Endothelial cell of umbilical vein (primary cell): Measurements from ENCODE around the gene HTR3D. TPM values are rescaled to one million over a fixed set of nuclear protein-coding genes. Genes with fewer than 3 reads are reported as not detected.

ENCODE experiments used
- BruUV-seq: library from RNA; stranded (reverse); fragments of 400-500 nt; replicated peaks from 2 replicates; lab custom pipeline; 2021; lab: Mats Ljungman, UMichigan
- CTCF ChIA-PET: fragments of 300-600, 350-600 bp; sonication (Branson Sonifier 250); formaldehyde crosslinking; loops from one replicate; lab custom pipeline; 2021; ENCODE audit warnings: antibody characterized with exemption, inconsistent platforms; lab: Charles Lee
- POLR2A ChIA-PET: fragments of 300-600, 350-600 bp; sonication (Branson Sonifier 250); formaldehyde crosslinking; loops from one replicate; lab custom pipeline; 2021; ENCODE audit warnings: antibody characterized with exemption, inconsistent platforms; lab: Charles Lee
- DNase-seq: peaks from one replicate; pipeline ENCODE4 v3.0.0-alpha.2; 2011; ENCODE audit warnings: low read depth, low spot score
- FAIRE-seq: peaks from 2 replicates; lab custom pipeline; 2011; peaks lifted over from hg19 to GRCh38; lab: Jason Lieb, UNC
- H2AFZ ChIP-seq: 2 replicates; pipeline ENCODE4 v1.6.0; 2012; ENCODE audit warnings: low read depth, low read length, control low read depth, inconsistent platforms
- H3K27ac ChIP-seq: 2 replicates; pipeline ENCODE4 v1.5.1; 2011; ENCODE audit warnings: low read depth, mild to moderate bottlenecking, control low read depth, low read length, moderate library complexity; ENCODE audit not compliant: insufficient read depth
- H3K27me3 ChIP-seq, 2 experiments: 2 replicates each; pipeline versions ENCODE4 v1.6.0 to v1.6.1; 2011; ENCODE audit warnings: low read length in 2 of 2, mixed read lengths in 1 of 2; ENCODE audit not compliant: control insufficient read depth in 2 of 2, insufficient read depth in 2 of 2
- H3K36me3 ChIP-seq, 2 experiments: 2 replicates in 1 of 2; 3 replicates in 1 of 2; pipeline ENCODE4 v1.5.1; 2011; ENCODE audit warnings: low read length in 2 of 2, mild to moderate bottlenecking in 1 of 2, moderate library complexity in 1 of 2; ENCODE audit not compliant: control insufficient read depth in 2 of 2, insufficient read depth in 2 of 2; ENCODE audit errors: extremely low read depth in 1 of 2
- H3K4me1 ChIP-seq: 3 replicates; pipeline ENCODE4 v1.5.1; 2011; ENCODE audit warnings: mild to moderate bottlenecking, low read length; ENCODE audit not compliant: control insufficient read depth, insufficient read depth; ENCODE audit errors: extremely low read depth
- H3K4me2 ChIP-seq: 2 replicates; pipeline ENCODE4 v1.6.1; 2011; ENCODE audit warnings: low read length, control low read depth, mixed read lengths; ENCODE audit not compliant: insufficient read depth
- H3K4me3 ChIP-seq, 3 experiments: fragments of 200-600 bp in 1 of 3; sonication (generic), shearing (Covaris generic) in 1 of 3; replicated peaks in 1 of 3; 2 replicates each; pipeline ENCODE4 v1.5.1; 2011 to 2016; ENCODE audit warnings: control low read depth in 3 of 3, low read length in 3 of 3, mild to moderate bottlenecking in 2 of 3, inconsistent platforms in 1 of 3, low read depth in 1 of 3, moderate library complexity in 1 of 3; ENCODE audit not compliant: insufficient read depth in 1 of 3
- H3K79me2 ChIP-seq: 2 replicates; pipeline ENCODE4 v1.6.0; 2012; ENCODE audit warnings: low read length, inconsistent platforms; ENCODE audit not compliant: control insufficient read depth, insufficient read depth
- H3K9ac ChIP-seq: replicated peaks from 2 replicates; pipeline ENCODE3; 2011; ENCODE audit warnings: low read length, control low read depth; ENCODE audit not compliant: insufficient read depth; ENCODE audit errors: extremely low read depth
- H3K9me1 ChIP-seq: replicated peaks from 3 replicates; pipeline ENCODE4 v1.6.0; 2011; ENCODE audit warnings: mild to moderate bottlenecking, low read length; ENCODE audit not compliant: control insufficient read depth, insufficient read depth; ENCODE audit errors: extremely low read depth
- H3K9me3 ChIP-seq: replicated peaks from 2 replicates; pipeline ENCODE4 v1.5.1; 2012; ENCODE audit warnings: low read length, inconsistent platforms; ENCODE audit not compliant: control insufficient read depth, insufficient read depth
- H4K20me1 ChIP-seq: replicated peaks from 2 replicates; pipeline ENCODE3; 2011; ENCODE audit warnings: mild to moderate bottlenecking, low read length; ENCODE audit not compliant: control insufficient read depth, insufficient read depth; ENCODE audit errors: extremely low read depth
- CTCF ChIP-seq, 2 donors: IDR thresholded peaks; 1 replicate in 1 of 2; 2 replicates in 1 of 2; pipeline ENCODE4 v1.5.1; 2011; ENCODE audit warnings: low read length in 2 of 2, mild to moderate bottlenecking in 2 of 2, moderate library complexity in 2 of 2, control low read depth in 1 of 2, inconsistent platforms in 1 of 2, low read depth in 1 of 2; ENCODE audit not compliant: insufficient read depth in 1 of 2; ENCODE audit errors: extremely low read depth in 1 of 2
- EZH2 ChIP-seq: IDR thresholded peaks from 2 replicates; pipeline ENCODE4 v1.6.1; 2012; ENCODE audit warnings: borderline replicate concordance, low read depth, mild to moderate bottlenecking, moderate library complexity, low read length, inconsistent platforms; ENCODE audit not compliant: severe bottlenecking
- FOS ChIP-seq: IDR thresholded peaks from 2 replicates; pipeline ENCODE4 v1.6.1; 2011; ENCODE audit warnings: mild to moderate bottlenecking, low read length, moderate library complexity, borderline replicate concordance; ENCODE audit not compliant: insufficient read depth
- GATA2 ChIP-seq: IDR thresholded peaks from 2 replicates; pipeline ENCODE4 v1.7.0; 2011; ENCODE audit warnings: low read depth, mild to moderate bottlenecking, moderate library complexity, mixed read lengths, low read length; ENCODE audit not compliant: insufficient read length, insufficient read depth
- JUN ChIP-seq: IDR thresholded peaks from 2 replicates; pipeline ENCODE4 v1.6.1; 2011; ENCODE audit warnings: borderline replicate concordance, low read depth; ENCODE audit not compliant: insufficient read length, insufficient read depth
- MAX ChIP-seq: IDR thresholded peaks from 2 replicates; pipeline ENCODE4 v1.6.1; 2011; ENCODE audit not compliant: insufficient read depth, insufficient read length
- MYC ChIP-seq: IDR thresholded peaks from one replicate; pipeline ENCODE4 v1.6.1; 2011; ENCODE audit warnings: mild to moderate bottlenecking, low read depth, low read length
- POLR2A ChIP-seq: IDR thresholded peaks from 2 replicates; pipeline ENCODE4 v1.6.1; 2012; ENCODE audit warnings: low read depth, mild to moderate bottlenecking, control low read depth, low read length
- POLR2AphosphoS5 ChIP-seq: IDR thresholded peaks from 2 replicates; pipeline ENCODE4 v1.6.1; 2012; ENCODE audit warnings: low read depth, mild to moderate bottlenecking, control low read depth, low read length, moderate library complexity; ENCODE audit not compliant: insufficient read depth
- dilution Hi-C: fragments of 300-500 bp; cut with MboI; formaldehyde crosslinking; loops from one replicate; pipeline ENCODE4 v1.15.0; 2019; ENCODE audit warnings: low sequenced_read_pairs; ENCODE audit not compliant: extremely low pct_ligation_motif_present
- intact Hi-C: fragments of 100-400 bp; cut with micrococcal nuclease; formaldehyde crosslinking; loops from one replicate; pipeline ENCODE4 v1.10.0; 2022
- polyA plus RNA-seq, 4 experiments: library from polyadenylated mRNA; depleted of rRNA in 3 of 4; stranded (reverse) in 3 of 4; unstranded in 1 of 4; fragments of >200 nt; gene quantifications; 2 replicates each; pipeline versions ENCODE4 v1.2.1 to v1.2.3, GENCODE V29; 2011 to 2012; ENCODE audit warnings: missing spikeins in 1 of 4
- total RNA-seq: library from RNA; stranded (reverse); gene quantifications from 2 replicates; pipeline ENCODE4 v1.2.3, GENCODE V29; 2021

HTR3D gene
- total and polyA plus RNA-seq, 2 donors (not counting 3 experiments of a cell fraction or from before 2014, with no cell fraction given): not detected

GRCh38 chr3:184015381-184016019 is 16.0 kb upstream of the HTR3D start:
- intact Hi-C loops: loop anchor here (2.0 to 5.0 kb wide), 4 partner anchors 119 to 547 kb away; partner anchors contain the start of genes AP2M1 and EIF2B5
- H3K36me3 ChIP-seq: no peaks in the 10 kb centered on the region
- H3K27ac ChIP-seq: no peak overlapping the region
- peaks cover 7% of the 10 kb centered on the region for H3K4me1 ChIP-seq
- no peaks in the 10 kb centered on the region for H3K9me1 ChIP-seq
- DNase-seq (no peak), FAIRE-seq (no peak)
- H3K4me2 ChIP-seq: no peak overlapping the region
- peaks cover 2% of the 10 kb centered on the region for H3K79me2 ChIP-seq
- peaks cover 0 to 2% of the 10 kb centered on the region in 2 experiments for H3K27me3 ChIP-seq
- no peak overlapping the region for H3K9ac ChIP-seq
- ChIA-PET POLR2A (interaction anchor here (0.6 to 0.7 kb wide), 2 partner anchors 53 to 117 kb away, joined by 3 to 4 read pairs; no protein-coding TSS in a partner anchor), CTCF (interaction anchor here (0.8 to 4.5 kb wide), 5 partner anchors 9 to 211 kb away, joined by 3 to 31 read pairs (median 4); no protein-coding TSS in a partner anchor)
- no peaks in the 10 kb centered on the region for H3K9me3 ChIP-seq
- no peak overlapping the region for H3K4me3 ChIP-seq
- dilution Hi-C loops: no loop called here
- no peak overlapping the region for H2AFZ ChIP-seq
- H4K20me1 ChIP-seq: no peaks in the 10 kb centered on the region
- no TSS peak for BruUV-seq
- TF ChIP-seq FOS: no peak
- TF ChIP-seq POLR2AphosphoS5: no peak

- peaks cover 7% of the 10 kb centered on the region for H3K4me1 ChIP-seq
- no peak for DNase-seq
- H3K9ac ChIP-seq: no peak overlapping the region
- no peaks in the 10 kb centered on the region for H3K9me1 ChIP-seq
- dilution Hi-C loops: no loop called here
- intact Hi-C loops: loop anchor here (2.0 to 5.0 kb wide), 4 partner anchors 119 to 547 kb away; partner anchors contain the start of genes AP2M1 and EIF2B5
- CTCF ChIA-PET: interaction anchor here (0.7 to 4.5 kb wide), 10 partner anchors 10 to 211 kb away, joined by 3 to 31 read pairs (median 3); partner anchors contain the start of gene PARL
- no peak for FAIRE-seq
- H3K4me3 ChIP-seq: no peak overlapping the region
- H3K27ac ChIP-seq: no peak overlapping the region
- TF ChIP-seq CTCF (IDR thresholded peaks at IDR 0.05; ENCODE audit: extremely low read depth in 1 of 2, insufficient read depth in 1 of 2, low read depth in 1 of 2, low read length in 2 of 2) (no peak), MYC (no peak), GATA2 (no peak), MAX (no peak), JUN (no peak), POLR2A (no peak), FOS (no peak), POLR2AphosphoS5 (no peak), EZH2 (no peak)
- H4K20me1 ChIP-seq: no peaks in the 10 kb centered on the region
- BruUV-seq: no TSS peak
- H3K36me3 ChIP-seq: no peaks in the 10 kb centered on the region
- H3K79me2 ChIP-seq: peaks cover 2% of the 10 kb centered on the region
- no peaks in the 10 kb centered on the region for H3K9me3 ChIP-seq
- no peak overlapping the region for H2AFZ ChIP-seq
- peaks cover 0 to 3% of the 10 kb centered on the region in 2 experiments for H3K27me3 ChIP-seq
- POLR2A ChIA-PET: interaction anchor here (0.6 to 0.7 kb wide), 2 partner anchors 54 to 118 kb away, joined by 3 to 4 read pairs; no protein-coding TSS in a partner anchor
- no peak overlapping the region for H3K4me2 ChIP-seq
Measured at GRCh38 chr3:184016169-184016570, 15.4 kb upstream of the HTR3D start.
